ENCODE results near the gene FGFR4. TPM values are rescaled to one million over a fixed set of nuclear protein-coding genes. Genes with fewer than 3 reads are reported as not detected.

Gene FGFR4
- polyA plus RNA-seq, 1 experiment, result 5.8 TPM

DNA sequence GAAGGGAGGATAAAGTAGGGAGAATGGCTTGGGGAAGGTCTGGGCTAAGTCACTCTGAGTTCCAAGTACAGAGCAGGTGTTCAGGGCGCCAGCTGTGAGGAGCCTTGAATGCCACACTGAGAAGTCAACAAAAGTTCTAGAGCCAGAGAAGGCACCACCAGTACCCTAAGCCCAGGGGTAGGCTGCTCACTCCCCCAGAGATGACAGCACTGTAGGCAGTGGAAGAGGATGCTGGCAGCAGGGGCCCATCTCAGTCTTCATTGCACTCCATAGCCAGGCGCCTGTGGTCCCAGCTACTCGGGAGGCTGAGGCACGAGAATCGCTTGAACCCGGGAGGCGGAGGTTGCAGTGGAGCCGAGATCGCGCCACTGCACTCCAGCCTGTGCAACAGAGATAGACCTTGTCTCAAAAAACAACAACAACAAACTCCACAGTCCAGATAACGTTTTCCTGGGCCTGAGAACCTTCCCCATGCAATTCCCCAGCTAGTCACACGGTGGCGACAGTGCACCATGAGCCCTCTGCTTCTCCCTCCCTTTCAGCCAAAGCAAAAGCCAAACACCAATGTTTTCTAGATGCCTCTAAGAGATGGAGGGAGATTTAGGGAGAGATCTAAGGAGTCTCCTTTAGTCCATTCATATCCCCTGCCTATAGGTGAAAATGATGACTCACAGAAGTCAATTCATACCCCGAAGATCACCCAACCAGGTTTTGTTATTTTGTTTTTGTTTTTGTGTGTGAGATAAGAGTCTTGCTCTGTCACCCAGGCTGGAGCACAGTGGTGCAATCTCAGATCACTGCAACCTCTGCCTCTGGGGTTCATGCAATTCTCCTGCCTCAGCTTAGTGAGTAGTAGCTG is 27.1 kb downstream of the FGFR4 start:
- DNase-seq (ENCODE audit: low read depth, low spot score), result no peak
- no peak overlapping the region for H3K27ac ChIP-seq (ENCODE audit: low read depth, low read length)
- ChIA-PET CTCF (interaction anchor here (0.5 to 7.2 kb wide), 37 partner anchors 9 to 455 kb away, joined by 3 to 259 read pairs (median 5); partner anchors contain the start of genes FGFR4, PRELID1, RAB24 and ZNF346), POLR2A (interaction anchor here (0.5 kb wide), 1 partner anchor 20 kb away, joined by 4 read pairs; no protein-coding TSS in a partner anchor)
- TF ChIP-seq, protein P1, sequence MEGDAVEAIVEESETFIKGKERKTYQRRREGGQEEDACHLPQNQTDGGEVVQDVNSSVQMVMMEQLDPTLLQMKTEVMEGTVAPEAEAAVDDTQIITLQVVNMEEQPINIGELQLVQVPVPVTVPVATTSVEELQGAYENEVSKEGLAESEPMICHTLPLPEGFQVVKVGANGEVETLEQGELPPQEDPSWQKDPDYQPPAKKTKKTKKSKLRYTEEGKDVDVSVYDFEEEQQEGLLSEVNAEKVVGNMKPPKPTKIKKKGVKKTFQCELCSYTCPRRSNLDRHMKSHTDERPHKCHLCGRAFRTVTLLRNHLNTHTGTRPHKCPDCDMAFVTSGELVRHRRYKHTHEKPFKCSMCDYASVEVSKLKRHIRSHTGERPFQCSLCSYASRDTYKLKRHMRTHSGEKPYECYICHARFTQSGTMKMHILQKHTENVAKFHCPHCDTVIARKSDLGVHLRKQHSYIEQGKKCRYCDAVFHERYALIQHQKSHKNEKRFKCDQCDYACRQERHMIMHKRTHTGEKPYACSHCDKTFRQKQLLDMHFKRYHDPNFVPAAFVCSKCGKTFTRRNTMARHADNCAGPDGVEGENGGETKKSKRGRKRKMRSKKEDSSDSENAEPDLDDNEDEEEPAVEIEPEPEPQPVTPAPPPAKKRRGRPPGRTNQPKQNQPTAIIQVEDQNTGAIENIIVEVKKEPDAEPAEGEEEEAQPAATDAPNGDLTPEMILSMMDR (IDR thresholded peaks at IDR 0.05; ENCODE audit: low read depth, low read length), result peak; percentile 100
- H3K4me3 ChIP-seq (ENCODE audit: low read depth, low read length), result no peak overlapping the region
- no peaks in the 10 kb centered on the region for H3K27me3 ChIP-seq (ENCODE audit: control insufficient read depth, insufficient read depth, low read length)
- H3K9me3 ChIP-seq (ENCODE audit: control insufficient read depth, insufficient read depth, low read length), result peaks cover 10% of the 10 kb centered on the region; the same call in 1 of the 2 replicates

DNA sequence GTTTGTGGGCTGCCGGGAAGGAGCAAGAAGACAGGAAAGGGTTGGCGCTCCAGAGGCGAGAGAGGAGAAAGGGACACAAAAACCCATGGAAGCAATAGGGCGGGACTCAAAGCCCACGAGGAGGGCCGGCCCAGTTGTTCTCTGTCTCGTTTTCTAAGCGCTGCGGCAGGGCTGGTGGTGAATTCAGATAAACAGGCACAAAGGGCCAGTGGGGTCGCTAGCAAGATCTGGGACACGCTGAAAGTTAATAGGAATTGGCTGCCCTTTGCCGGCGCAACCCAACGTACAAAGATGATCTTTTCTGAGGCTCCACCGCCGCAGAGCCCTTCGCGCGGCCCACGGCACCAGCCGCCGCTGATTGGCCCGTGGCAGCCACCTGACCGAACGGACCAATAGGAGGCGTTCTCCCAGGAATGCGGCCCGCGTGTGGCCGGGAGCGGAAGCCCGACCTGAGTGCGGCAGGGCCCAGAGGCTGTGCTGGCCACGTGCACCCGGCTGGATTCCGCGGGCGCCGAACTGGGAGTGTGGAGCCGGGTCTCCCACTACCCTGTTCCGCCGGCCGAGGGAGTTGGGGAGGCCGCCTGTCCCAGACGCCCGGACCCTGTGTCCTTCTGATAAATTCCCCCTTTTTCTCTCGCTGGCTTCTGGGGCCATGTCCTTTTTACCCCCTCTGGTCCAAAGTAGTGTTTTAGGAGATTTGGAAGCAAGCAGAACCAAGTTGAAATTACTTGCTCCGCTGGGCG is 30.1 kb downstream of the FGFR4 start:
- Histone ChIP-seq H3K27me3 (ENCODE audit: control insufficient read depth, insufficient read depth, low read length) (no peaks in the 10 kb centered on the region), H3K9me3 (ENCODE audit: control insufficient read depth, insufficient read depth, low read length) (peaks cover 10% of the 10 kb centered on the region; the same call in 1 of the 2 replicates), H3K4me3 (ENCODE audit: low read depth, low read length) (no peak overlapping the region), H3K27ac (ENCODE audit: low read depth, low read length) (no peak overlapping the region)
- TF ChIP-seq, protein P1 (IDR thresholded peaks at IDR 0.05; ENCODE audit: low read depth, low read length), result no peak
- CTCF ChIA-PET, result no interaction called here
- POLR2A ChIA-PET, result no interaction called here
- DNase-seq (ENCODE audit: low read depth, low spot score), result no peak

DNA sequence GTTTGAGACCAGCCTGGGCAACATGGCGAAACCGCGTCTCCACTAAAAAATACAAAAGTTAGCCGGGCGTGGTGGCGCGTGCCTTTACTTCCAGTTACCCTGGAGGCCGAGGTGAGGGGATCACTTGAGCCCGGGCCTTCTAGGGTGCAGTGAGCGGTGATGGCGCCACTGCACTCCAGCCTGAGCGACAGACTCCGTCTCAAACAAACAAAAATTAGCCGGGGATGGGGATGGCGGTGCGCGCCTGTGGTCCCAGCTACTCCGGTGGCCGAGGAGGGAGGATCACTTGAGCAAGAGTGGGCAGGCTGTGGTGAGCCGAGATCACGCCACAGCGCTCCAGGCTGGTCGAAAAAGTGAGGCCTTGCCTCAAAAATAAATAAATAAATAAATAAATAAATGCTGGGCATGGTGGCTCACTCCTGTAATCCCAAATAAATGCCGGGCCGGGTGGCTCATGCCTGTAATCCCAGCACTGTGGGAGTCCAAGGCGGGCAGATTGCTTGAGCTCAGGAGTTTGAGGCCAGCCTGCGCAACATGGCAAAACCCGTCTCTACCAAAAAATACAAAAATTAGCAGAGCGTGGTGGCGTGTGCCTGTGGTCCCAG is 30.8 kb downstream of the FGFR4 start:
- DNase-seq (ENCODE audit: low read depth, low spot score), result no peak
- peaks cover 1% of the 10 kb centered on the region for H3K27me3 ChIP-seq (ENCODE audit: control insufficient read depth, insufficient read depth, low read length)
- H3K4me3 ChIP-seq (ENCODE audit: low read depth, low read length), result no peak overlapping the region
- POLR2A ChIA-PET, result no interaction called here
- TF ChIP-seq, protein P1 (IDR thresholded peaks at IDR 0.05; ENCODE audit: low read depth, low read length), result no peak
- H3K9me3 ChIP-seq (ENCODE audit: control insufficient read depth, insufficient read depth, low read length), result peaks cover 10% of the 10 kb centered on the region; the same call in 1 of the 2 replicates
- CTCF ChIA-PET, result interaction anchor here (0.6 to 0.9 kb wide), 3 partner anchors 8 to 50 kb away, joined by 3 read pairs; no protein-coding TSS in a partner anchor
- H3K27ac ChIP-seq (ENCODE audit: low read depth, low read length), result no peak overlapping the region

DNA sequence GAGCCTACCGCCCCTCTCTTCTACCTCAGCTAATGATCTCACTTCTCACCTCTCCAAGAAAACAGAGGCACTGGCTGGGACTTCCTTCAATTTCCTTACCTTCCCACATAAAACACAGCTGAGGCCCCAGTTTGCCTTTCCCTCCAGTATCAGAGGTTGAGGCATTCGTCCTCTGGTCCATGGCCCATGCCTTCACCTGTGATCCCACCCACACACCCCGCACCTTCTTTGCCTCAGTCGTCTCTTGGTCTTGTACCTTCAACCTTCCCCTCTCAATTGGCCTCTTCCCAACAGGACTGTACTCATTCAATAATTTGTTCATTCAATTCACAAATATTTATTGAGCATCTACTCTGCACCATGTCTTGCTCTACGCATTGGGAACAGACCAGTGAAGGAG is 35.9 kb downstream of the FGFR4 start:
- TF ChIP-seq, protein P1 (IDR thresholded peaks at IDR 0.05; ENCODE audit: low read depth, low read length), result no peak
- no peak overlapping the region for H3K4me3 ChIP-seq (ENCODE audit: low read depth, low read length)
- POLR2A ChIA-PET, result no interaction called here
- DNase-seq (ENCODE audit: low read depth, low spot score), result no peak
- H3K27ac ChIP-seq (ENCODE audit: low read depth, low read length), result no peak overlapping the region
- peaks cover under 1% of the 10 kb centered on the region; the same call in 1 of the 2 replicates for H3K9me3 ChIP-seq (ENCODE audit: control insufficient read depth, insufficient read depth, low read length)
- CTCF ChIA-PET, result no interaction called here
- peaks cover 2% of the 10 kb centered on the region for H3K27me3 ChIP-seq (ENCODE audit: control insufficient read depth, insufficient read depth, low read length)
